ENCODE measurements around the gene PHACTR1. TPM values are rescaled to one million over a fixed set of nuclear protein-coding genes. Genes with fewer than 3 reads are reported as not detected.

Gene PHACTR1
- total and polyA plus RNA-seq, 4 donors: 0.31 to 1.5 (median 0.79) TPM

- H3K9me3 ChIP-seq (ENCODE audit: control insufficient read depth in 4 of 4, low read length in 3 of 4): no peaks in the 10 kb centered on the region
- DNase-seq (ENCODE audit: low spot score): no peak
- no peak overlapping the region for H3K27ac ChIP-seq (ENCODE audit: low read depth in 1 of 2, low read length in 2 of 2)
- H3K27me3 ChIP-seq (ENCODE audit: control insufficient read depth in 4 of 4, insufficient read depth in 4 of 4, low read length in 3 of 4): peaks cover 0 to 1% (median 0%) of the 10 kb centered on the region in 4 donors
- TF ChIP-seq RAD21 (IDR thresholded peaks at IDR 0.05) (no peak), GABPA (IDR thresholded peaks at IDR 0.05 in 1 of 2, conservative IDR thresholded peaks at IDR 0.05 in 1 of 2) (no peak), JUND (IDR thresholded peaks at IDR 0.05) (no peak), EGR1 (IDR thresholded peaks at IDR 0.05; ENCODE audit: low read depth in 2 of 2) (no peak), RXRA (IDR thresholded peaks at IDR 0.05) (no peak), TAF1 (conservative IDR thresholded peaks at IDR 0.05) (no peak), HNF4A (conservative IDR thresholded peaks at IDR 0.05) (no peak), FOXA1 (IDR thresholded peaks at IDR 0.05) (no peak), ZBTB33 (IDR thresholded peaks at IDR 0.05) (no peak), CTCF (IDR thresholded peaks at IDR 0.05; ENCODE audit: low read depth, low read length, missing input control) (no peak), FOXA2 (IDR thresholded peaks at IDR 0.05) (no peak), NR2F2 (IDR thresholded peaks at IDR 0.05) (no peak), HNF4G (IDR thresholded peaks at IDR 0.05) (no peak), REST (IDR thresholded peaks at IDR 0.05) (no peak), ATF3 (IDR thresholded peaks at IDR 0.05) (no peak), YY1 (IDR thresholded peaks at IDR 0.05) (no peak)
- TF ChIP-seq, protein P1, sequence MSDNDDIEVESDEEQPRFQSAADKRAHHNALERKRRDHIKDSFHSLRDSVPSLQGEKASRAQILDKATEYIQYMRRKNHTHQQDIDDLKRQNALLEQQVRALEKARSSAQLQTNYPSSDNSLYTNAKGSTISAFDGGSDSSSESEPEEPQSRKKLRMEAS (IDR thresholded peaks at IDR 0.05): no peak
- no peaks in the 10 kb centered on the region for H3K4me1 ChIP-seq (ENCODE audit: control insufficient read depth in 4 of 4, insufficient read depth in 4 of 4, low read length in 3 of 4)
- no peak overlapping the region for H3K4me3 ChIP-seq (ENCODE audit: low read depth in 1 of 3, low read length in 3 of 3)
- no peaks in the 10 kb centered on the region for H3K36me3 ChIP-seq (ENCODE audit: control insufficient read depth in 4 of 4, insufficient read depth in 3 of 4, low read depth in 1 of 4, low read length in 3 of 4)
- WGBS: 88% methylated on average over 4 of the region's 4 CpGs
- no peak overlapping the region for H3K9ac ChIP-seq (ENCODE audit: low read depth in 1 of 2, low read length in 2 of 2)
Observed at GRCh38 chr6:12931639-12932038, 215.1 kb downstream of the PHACTR1 start.

- TF ChIP-seq JUND (IDR thresholded peaks at IDR 0.05) (no peak), TAF1 (conservative IDR thresholded peaks at IDR 0.05) (no peak), CTCF (IDR thresholded peaks at IDR 0.05; ENCODE audit: low read depth, low read length, missing input control) (no peak), RXRA (IDR thresholded peaks at IDR 0.05) (no peak), ATF3 (IDR thresholded peaks at IDR 0.05) (no peak), YY1 (IDR thresholded peaks at IDR 0.05) (no peak), SP1 (IDR thresholded peaks at IDR 0.05) (no peak), NR2F2 (IDR thresholded peaks at IDR 0.05) (no peak), REST (IDR thresholded peaks at IDR 0.05) (no peak)
- Histone ChIP-seq H3K27ac (ENCODE audit: low read depth in 1 of 2, low read length in 2 of 2) (no peak overlapping the region), H3K36me3 (ENCODE audit: control insufficient read depth in 4 of 4, insufficient read depth in 3 of 4, low read depth in 1 of 4, low read length in 3 of 4) (no peaks in the 10 kb centered on the region), H3K9ac (ENCODE audit: low read depth in 1 of 2, low read length in 2 of 2) (no peak overlapping the region), H3K9me3 (ENCODE audit: control insufficient read depth in 4 of 4, low read length in 3 of 4) (no peaks in the 10 kb centered on the region), H3K4me1 (ENCODE audit: control insufficient read depth in 4 of 4, insufficient read depth in 4 of 4, low read length in 3 of 4) (no peaks in the 10 kb centered on the region), H3K27me3 (ENCODE audit: control insufficient read depth in 4 of 4, insufficient read depth in 4 of 4, low read length in 3 of 4) (no peaks in the 10 kb centered on the region), H3K4me3 (ENCODE audit: low read depth in 1 of 3, low read length in 3 of 3) (no peak overlapping the region)
- WGBS: 75% methylated on average over 2 of the region's 2 CpGs
- no peak for DNase-seq (ENCODE audit: low spot score)
Observed at GRCh38 chr6:12935637-12936036, 219.1 kb downstream of the PHACTR1 start.

All from liver (tissue), 9 donors.